Measurements from ENCODE around the gene ASIC2. TPM values are rescaled to one million over a fixed set of nuclear protein-coding genes. Genes with fewer than 3 reads are reported as not detected.

ASIC2 gene
- total RNA-seq, 2 donors from 2014 or later, result 3.0 to 3.3 TPM

DNA sequence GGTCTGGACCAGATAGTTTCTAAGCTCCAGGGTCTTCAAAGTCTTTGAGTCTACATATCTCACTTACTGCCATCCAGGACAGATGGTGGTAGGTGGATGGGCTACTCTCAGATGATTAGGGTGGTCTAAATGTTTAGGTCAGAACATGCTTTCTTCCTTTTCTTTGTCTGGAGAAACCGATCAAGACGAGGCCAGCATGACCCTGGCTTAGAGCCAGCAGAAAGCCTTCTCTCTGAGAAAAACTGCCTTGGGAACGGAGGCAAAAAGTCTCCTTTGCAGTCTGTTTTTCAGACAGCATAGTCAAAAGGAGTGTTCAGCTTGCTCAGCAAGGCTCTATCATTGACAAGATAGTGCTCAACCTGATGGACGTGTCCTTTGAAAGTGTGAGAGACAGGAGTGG is 252.6 kb downstream of the ASIC2 start:
- Histone ChIP-seq H3K27me3 (ENCODE audit: control insufficient read depth, insufficient read depth, low read length, poor library complexity, severe bottlenecking) (peaks cover 13% of the 10 kb centered on the region), H3K4me3 (ENCODE audit: low read length) (no peak overlapping the region), H3K27ac (ENCODE audit: low read depth, low read length) (no peak overlapping the region), H3K9ac (ENCODE audit: extremely low read depth, low read length, poor library complexity, severe bottlenecking) (no peak overlapping the region), H3K9me3 (ENCODE audit: control insufficient read depth, low read length) (no peaks in the 10 kb centered on the region), H3K36me3 (ENCODE audit: control insufficient read depth, insufficient read depth, low read length) (no peaks in the 10 kb centered on the region), H3K4me1 (ENCODE audit: control insufficient read depth, insufficient read depth, low read length) (no peaks in the 10 kb centered on the region)
- Mint-ChIP-seq H3K27me3 (ENCODE audit: insufficient read depth) (peaks cover 33% of the 10 kb centered on the region), H3K4me1 (no peaks in the 10 kb centered on the region), H3K4me3 (no peak overlapping the region), H3K9me3 (no peaks in the 10 kb centered on the region), H3K27ac (no peak overlapping the region), H3K36me3 (ENCODE audit: low read depth) (no peaks in the 10 kb centered on the region)
- 85 to 96% methylated on average over 3 to 4 of the region's 4 CpGs for WGBS, 2 experiments (ENCODE audit: insufficient coverage in 1 of 2, insufficient read length in 1 of 2)
- TF ChIP-seq, protein P1, sequence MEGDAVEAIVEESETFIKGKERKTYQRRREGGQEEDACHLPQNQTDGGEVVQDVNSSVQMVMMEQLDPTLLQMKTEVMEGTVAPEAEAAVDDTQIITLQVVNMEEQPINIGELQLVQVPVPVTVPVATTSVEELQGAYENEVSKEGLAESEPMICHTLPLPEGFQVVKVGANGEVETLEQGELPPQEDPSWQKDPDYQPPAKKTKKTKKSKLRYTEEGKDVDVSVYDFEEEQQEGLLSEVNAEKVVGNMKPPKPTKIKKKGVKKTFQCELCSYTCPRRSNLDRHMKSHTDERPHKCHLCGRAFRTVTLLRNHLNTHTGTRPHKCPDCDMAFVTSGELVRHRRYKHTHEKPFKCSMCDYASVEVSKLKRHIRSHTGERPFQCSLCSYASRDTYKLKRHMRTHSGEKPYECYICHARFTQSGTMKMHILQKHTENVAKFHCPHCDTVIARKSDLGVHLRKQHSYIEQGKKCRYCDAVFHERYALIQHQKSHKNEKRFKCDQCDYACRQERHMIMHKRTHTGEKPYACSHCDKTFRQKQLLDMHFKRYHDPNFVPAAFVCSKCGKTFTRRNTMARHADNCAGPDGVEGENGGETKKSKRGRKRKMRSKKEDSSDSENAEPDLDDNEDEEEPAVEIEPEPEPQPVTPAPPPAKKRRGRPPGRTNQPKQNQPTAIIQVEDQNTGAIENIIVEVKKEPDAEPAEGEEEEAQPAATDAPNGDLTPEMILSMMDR (conservative IDR thresholded peaks at IDR 0.05), result no peak
- DNase-seq, result peak; percentile 22

DNA sequence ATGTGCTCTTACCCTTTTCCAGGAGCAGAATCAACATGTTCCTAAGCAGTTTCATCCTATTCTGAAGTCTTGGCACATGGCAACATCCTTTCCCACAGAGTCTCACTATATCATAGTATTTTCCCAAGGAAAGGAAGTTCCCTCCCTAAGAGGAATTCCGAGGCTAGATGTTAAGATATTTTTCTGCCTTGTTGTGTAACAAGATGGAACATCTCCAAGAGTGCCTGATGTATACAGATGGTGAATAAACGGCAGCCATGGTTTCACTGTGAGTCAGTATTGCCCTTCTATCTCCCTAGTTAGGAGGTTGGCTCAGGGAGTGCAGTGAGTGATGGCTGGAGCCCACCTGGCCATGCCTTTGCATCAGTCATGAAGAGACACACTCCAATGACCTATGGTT is 253.2 kb downstream of the ASIC2 start:
- WGBS, 2 experiments (ENCODE audit: insufficient coverage in 1 of 2, insufficient read length in 1 of 2), result 80 to 94% methylated on average over 2 of the region's 2 CpGs
- Histone ChIP-seq H3K4me1 (ENCODE audit: control insufficient read depth, insufficient read depth, low read length) (no peaks in the 10 kb centered on the region), H3K9ac (ENCODE audit: extremely low read depth, low read length, poor library complexity, severe bottlenecking) (no peak overlapping the region), H3K9me3 (ENCODE audit: control insufficient read depth, low read length) (no peaks in the 10 kb centered on the region), H3K27me3 (ENCODE audit: control insufficient read depth, insufficient read depth, low read length, poor library complexity, severe bottlenecking) (peaks cover 13% of the 10 kb centered on the region), H3K27ac (ENCODE audit: low read depth, low read length) (no peak overlapping the region), H3K36me3 (ENCODE audit: control insufficient read depth, insufficient read depth, low read length) (no peaks in the 10 kb centered on the region), H3K4me3 (ENCODE audit: low read length) (no peak overlapping the region)
- Mint-ChIP-seq H3K36me3 (ENCODE audit: low read depth) (no peaks in the 10 kb centered on the region), H3K27ac (no peak overlapping the region), H3K4me1 (no peaks in the 10 kb centered on the region), H3K27me3 (ENCODE audit: insufficient read depth) (peaks cover 31% of the 10 kb centered on the region), H3K9me3 (no peaks in the 10 kb centered on the region), H3K4me3 (no peak overlapping the region)
- DNase-seq, result no peak
- TF ChIP-seq, protein P1 (conservative IDR thresholded peaks at IDR 0.05), result no peak

DNA sequence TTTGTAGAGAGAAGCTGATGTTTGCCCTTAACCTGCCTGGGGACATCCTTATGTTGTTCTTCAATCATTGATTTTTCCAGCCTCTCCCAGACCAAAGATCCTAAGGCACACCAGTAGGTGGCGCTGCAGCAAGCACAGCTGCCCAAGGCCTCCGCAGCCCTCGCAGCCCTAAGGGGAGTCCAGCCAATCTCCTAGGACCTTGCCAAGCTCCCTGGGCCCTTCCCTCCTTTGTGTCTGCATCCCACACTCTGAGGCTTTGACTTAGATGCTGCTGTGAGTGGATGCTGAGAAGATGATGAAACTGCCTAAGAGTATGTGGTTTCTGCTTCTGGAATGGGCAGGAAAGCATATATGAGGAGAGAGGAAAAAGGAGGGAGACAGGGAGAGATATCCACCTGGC is 254.4 kb downstream of the ASIC2 start:
- WGBS, 2 experiments (ENCODE audit: insufficient coverage in 1 of 2, insufficient read length in 1 of 2), result 5% methylated on average over 3 of the region's 3 CpGs; no CpG with 5 or more reads in 1 of the 2 experiments
- Mint-ChIP-seq H3K36me3 (ENCODE audit: low read depth) (no peaks in the 10 kb centered on the region), H3K4me1 (no peaks in the 10 kb centered on the region), H3K9me3 (no peaks in the 10 kb centered on the region), H3K4me3 (no peak overlapping the region), H3K27ac (no peak overlapping the region), H3K27me3 (ENCODE audit: insufficient read depth) (peaks cover 27% of the 10 kb centered on the region)
- Histone ChIP-seq H3K4me3 (ENCODE audit: low read length) (no peak overlapping the region), H3K27me3 (ENCODE audit: control insufficient read depth, insufficient read depth, low read length, poor library complexity, severe bottlenecking) (peaks cover 13% of the 10 kb centered on the region), H3K36me3 (ENCODE audit: control insufficient read depth, insufficient read depth, low read length) (no peaks in the 10 kb centered on the region), H3K4me1 (ENCODE audit: control insufficient read depth, insufficient read depth, low read length) (no peaks in the 10 kb centered on the region), H3K9me3 (ENCODE audit: control insufficient read depth, low read length) (no peaks in the 10 kb centered on the region), H3K9ac (ENCODE audit: extremely low read depth, low read length, poor library complexity, severe bottlenecking) (no peak overlapping the region), H3K27ac (ENCODE audit: low read depth, low read length) (no peak overlapping the region)
- peak; percentile 96 for DNase-seq
- TF ChIP-seq, protein P1 (conservative IDR thresholded peaks at IDR 0.05), result peak; percentile 96

Measured in endodermal cell (in vitro differentiated cells).